ENCODE results near the gene SHISAL1. TPM values are rescaled to one million over a fixed set of nuclear protein-coding genes. Genes with fewer than 3 reads are reported as not detected.

SHISAL1 gene
- total RNA-seq, 1 experiment from 2014 or later: 2.9 TPM

DNA sequence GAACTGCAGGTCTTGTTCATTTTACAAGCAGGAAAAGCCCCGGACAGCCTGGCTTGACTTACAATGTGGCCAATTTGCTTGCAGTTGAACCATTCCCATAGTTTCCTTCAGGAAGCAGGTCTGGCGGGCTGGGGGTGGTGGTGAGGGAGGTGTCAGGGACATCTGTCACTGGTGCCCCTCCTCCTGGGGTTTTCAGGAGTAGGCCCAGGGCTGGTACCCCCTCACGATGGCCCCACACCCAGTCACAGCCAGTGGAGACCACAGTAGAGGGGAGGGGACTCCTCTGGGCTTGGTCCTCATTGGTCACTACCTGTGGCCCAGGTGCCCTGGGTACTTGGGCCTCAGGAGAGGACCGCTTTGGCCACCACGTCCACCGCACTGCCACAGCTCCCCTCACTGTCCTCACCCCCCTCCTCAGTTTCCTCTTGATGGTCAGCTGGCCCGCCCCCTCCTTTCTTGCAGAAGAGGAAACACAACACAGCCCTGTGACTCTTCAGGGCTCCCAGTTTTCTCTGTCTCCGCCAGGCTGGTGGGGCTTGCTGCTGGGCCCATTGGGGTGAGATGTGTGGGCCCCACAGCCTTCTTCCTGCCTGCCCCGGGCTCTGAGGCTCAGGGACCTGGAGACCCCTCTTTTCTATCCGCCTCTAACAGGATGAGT lies 39.8 kb upstream of the SHISAL1 start:
- Mint-ChIP-seq H3K4me1 (peaks cover 18 to 54% of the 10 kb centered on the region in 2 experiments), H3K36me3 (ENCODE audit: insufficient read depth in 1 of 3, low read depth in 3 of 3) (no peaks in the 10 kb centered on the region), H3K27ac (peak overlapping the region in 1 of 3 experiments; percentile 67; a peak in 1 of 7 replicates), H3K9me3 (no peaks in the 10 kb centered on the region), H3K4me3 (no peak overlapping the region), H3K27me3 (ENCODE audit: low read depth) (peaks cover 12% of the 10 kb centered on the region)
- Histone ChIP-seq H2BK12ac (ENCODE audit: insufficient read length, low read depth, low read length) (no peak overlapping the region), H3T11ph (ENCODE audit: low read length) (no peak overlapping the region), H4K8ac (replicated peaks; ENCODE audit: insufficient read length, low read depth, low read length) (no peak overlapping the region), H3K4ac (ENCODE audit: low read depth, low read length) (peak overlapping the region; percentile 54; the same call in 1 of the 2 replicates), H3K4me1 (ENCODE audit: insufficient read depth, low read length) (peaks cover 4% of the 10 kb centered on the region; the same call in 1 of the 2 replicates), H2BK5ac (ENCODE audit: insufficient read length, low read length) (no peak overlapping the region), H3K56ac (ENCODE audit: insufficient read length, low read depth, low read length) (no peak overlapping the region), H2AFZ (ENCODE audit: low read length) (no peak overlapping the region), H2BK120ac (ENCODE audit: low read depth, low read length, poor library complexity, severe bottlenecking) (no peak overlapping the region), H3K79me1 (ENCODE audit: insufficient read depth, low read depth, low read length, poor library complexity, severe bottlenecking) (no peaks in the 10 kb centered on the region), H3K9me3 (ENCODE audit: control insufficient read depth, low read depth, low read length) (no peaks in the 10 kb centered on the region), H3K23me2 (ENCODE audit: insufficient read length, low read depth, low read length, poor library complexity, severe bottlenecking) (peaks cover 2% of the 10 kb centered on the region), H3K14ac (ENCODE audit: insufficient read depth, low read length) (0 out of 2 replicates have a peak overlapping the region, but pooled peaks have one; percentile 68), H3K27ac (ENCODE audit: insufficient read length, low read depth, low read length) (no peak overlapping the region), H2BK15ac (ENCODE audit: low read depth, low read length) (no peak overlapping the region), H2BK20ac (ENCODE audit: low read depth, low read length, poor library complexity, severe bottlenecking) (no peak overlapping the region), H2AK5ac (ENCODE audit: insufficient read length, low read length) (no peak overlapping the region), H3K9ac (ENCODE audit: extremely low read depth, insufficient read length, low read length) (no peak overlapping the region), H4K91ac (ENCODE audit: insufficient read length, low read depth, low read length) (no peak overlapping the region), H3K23ac (ENCODE audit: insufficient read length, low read depth, low read length) (no peak overlapping the region), H3K4me2 (ENCODE audit: insufficient read depth, insufficient read length, low read length) (no peak overlapping the region), H3K79me2 (ENCODE audit: insufficient read depth, low read length) (no peaks in the 10 kb centered on the region), H4K20me1 (ENCODE audit: control insufficient read depth, insufficient read depth, insufficient read length) (no peaks in the 10 kb centered on the region), H3K18ac (ENCODE audit: insufficient read length, low read depth, low read length) (peak overlapping the region; percentile 38), H3K27me3 (ENCODE audit: insufficient read depth, low read length) (no peaks in the 10 kb centered on the region; the same call in 1 of the 2 replicates), H4K5ac (ENCODE audit: insufficient read length, low read depth, low read length) (no peak overlapping the region)
- no CpG with 5 or more reads among the region's 10 CpGs for WGBS (ENCODE audit: extremely low coverage, insufficient read length, low lambda C conversion rate)
- TF ChIP-seq, protein P1, sequence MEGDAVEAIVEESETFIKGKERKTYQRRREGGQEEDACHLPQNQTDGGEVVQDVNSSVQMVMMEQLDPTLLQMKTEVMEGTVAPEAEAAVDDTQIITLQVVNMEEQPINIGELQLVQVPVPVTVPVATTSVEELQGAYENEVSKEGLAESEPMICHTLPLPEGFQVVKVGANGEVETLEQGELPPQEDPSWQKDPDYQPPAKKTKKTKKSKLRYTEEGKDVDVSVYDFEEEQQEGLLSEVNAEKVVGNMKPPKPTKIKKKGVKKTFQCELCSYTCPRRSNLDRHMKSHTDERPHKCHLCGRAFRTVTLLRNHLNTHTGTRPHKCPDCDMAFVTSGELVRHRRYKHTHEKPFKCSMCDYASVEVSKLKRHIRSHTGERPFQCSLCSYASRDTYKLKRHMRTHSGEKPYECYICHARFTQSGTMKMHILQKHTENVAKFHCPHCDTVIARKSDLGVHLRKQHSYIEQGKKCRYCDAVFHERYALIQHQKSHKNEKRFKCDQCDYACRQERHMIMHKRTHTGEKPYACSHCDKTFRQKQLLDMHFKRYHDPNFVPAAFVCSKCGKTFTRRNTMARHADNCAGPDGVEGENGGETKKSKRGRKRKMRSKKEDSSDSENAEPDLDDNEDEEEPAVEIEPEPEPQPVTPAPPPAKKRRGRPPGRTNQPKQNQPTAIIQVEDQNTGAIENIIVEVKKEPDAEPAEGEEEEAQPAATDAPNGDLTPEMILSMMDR (conservative IDR thresholded peaks at IDR 0.05): no peak
- DNase-seq: no peak
